ENCODE measurements around the gene CFAP43.

Gene CFAP43

GRCh38 chr10:104128214-104128613, 104.0 kb downstream of the CFAP43 start:
- no peak for DNase-seq (ENCODE audit: low spot score)

GRCh38 chr10:104127411-104127810, 104.8 kb downstream of the CFAP43 start:
- no peak for DNase-seq (ENCODE audit: low spot score)

GRCh38 chr10:104123397-104123796, 108.8 kb downstream of the CFAP43 start:
- no peak for DNase-seq (ENCODE audit: low spot score)

DNA sequence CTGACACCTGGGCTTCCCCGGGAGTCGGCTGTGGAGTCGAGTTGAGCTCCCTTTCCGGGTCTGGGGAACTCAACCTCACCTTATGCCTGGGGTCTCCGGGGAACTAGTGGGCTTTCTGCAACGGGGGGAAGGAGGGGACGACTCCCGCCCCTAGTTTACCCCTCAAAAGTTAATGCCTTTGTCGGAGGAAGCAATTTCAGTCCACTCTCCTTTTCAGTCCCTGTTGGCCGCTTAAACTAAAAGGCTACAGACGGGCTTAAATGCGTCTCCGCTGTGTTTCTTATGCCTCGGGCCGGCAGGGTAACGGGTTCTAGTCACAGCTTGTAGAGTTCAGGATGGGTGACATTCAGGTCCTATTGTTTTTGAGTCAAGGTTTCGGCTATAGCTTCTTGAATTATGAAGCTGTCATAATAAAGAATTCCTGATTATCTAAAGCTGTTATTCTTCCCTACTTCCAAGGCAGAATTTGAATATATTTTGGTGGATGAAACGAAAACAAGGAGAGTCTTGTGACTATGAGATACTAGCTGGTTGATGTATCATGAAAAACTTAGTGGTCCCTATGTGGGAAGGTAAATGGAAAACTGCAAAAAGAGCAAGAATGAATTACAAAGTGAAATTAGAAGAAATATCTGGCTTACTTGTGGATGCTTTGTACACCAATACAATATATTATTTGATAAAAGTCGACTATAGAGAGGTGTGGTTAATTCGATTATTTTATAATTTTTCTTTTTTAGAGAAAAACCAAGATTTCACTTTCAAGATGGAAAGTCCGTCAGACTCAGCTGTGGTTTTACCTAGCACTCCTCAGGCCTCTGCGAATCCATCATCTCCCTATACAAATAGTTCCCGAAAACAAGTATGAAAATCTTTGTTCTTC, 109.7 kb downstream of the CFAP43 start:
- DNase-seq (ENCODE audit: low spot score) = no peak

DNA sequence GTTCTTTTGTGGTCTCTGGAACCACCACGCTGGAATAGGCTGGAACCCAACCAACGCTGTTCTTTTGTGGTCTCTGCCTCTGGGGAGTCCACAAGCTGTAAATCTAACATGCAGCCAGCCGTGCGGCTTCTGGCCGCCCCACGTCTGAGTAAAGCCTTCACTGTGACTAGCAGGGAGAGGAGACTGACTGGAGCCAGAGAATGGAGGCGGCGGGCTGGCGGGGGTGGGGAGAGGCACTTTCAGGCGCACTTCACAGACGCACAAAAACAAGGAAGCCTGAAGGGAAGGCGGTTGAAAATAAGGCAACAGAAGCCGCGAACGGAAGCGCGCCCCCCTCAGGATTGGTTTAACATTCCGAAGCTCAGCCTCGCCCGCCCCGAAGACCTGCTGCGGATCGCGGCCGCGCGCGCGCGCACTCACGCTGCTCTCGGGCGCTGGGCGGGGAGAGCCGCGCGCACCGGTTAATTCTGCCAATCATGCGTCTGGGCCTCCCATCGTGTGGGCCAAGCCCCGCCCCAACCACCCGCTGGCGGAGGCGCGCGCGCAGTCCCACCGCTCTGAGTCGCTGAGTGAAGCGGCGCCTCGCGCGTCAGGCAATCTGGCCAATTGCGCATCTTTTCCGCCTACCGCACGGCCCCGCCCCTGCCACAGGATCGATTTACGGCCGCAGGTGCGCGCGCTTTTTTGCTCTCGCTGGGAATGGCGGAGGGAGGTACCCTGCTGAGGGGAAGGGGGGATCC, 110.5 kb downstream of the CFAP43 start, which contains the start of gene SFR1:
SFR1 (plus strand) TSS at position 687 of the 740 bp plus-strand sequence; CDS start at position 700, 13 bp downstream.
- DNase-seq (ENCODE audit: low spot score) = peak; percentile 99

DNA sequence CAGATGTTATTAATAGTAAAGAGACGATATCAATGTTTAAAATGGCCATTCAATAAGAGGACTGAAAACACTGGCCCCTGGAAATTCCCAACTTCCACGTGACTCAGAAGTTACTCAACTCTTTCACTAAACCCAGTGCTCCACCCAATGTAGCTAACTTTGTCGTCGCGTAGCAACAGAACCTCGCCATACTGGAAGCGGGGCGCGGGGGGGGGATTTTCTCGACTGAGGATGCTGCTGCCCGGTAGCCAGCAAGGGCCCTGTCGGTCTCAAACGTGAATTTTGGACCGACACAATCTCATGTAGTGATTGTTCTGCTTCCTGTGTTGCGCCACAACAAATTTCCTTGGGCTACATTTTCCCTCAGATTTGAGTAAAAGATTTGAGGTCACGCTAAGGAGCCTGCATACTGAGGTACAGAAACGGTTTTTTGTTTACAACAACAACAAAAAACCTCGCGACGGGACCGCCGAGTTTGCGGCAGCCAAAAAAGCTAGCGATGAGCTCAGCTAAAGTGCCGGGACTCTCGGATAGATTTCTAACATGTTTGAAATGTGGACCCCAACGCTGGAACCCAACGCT, 111.2 kb downstream of the CFAP43 start:
- peak; percentile 81 for DNase-seq (ENCODE audit: low spot score)

DNA sequence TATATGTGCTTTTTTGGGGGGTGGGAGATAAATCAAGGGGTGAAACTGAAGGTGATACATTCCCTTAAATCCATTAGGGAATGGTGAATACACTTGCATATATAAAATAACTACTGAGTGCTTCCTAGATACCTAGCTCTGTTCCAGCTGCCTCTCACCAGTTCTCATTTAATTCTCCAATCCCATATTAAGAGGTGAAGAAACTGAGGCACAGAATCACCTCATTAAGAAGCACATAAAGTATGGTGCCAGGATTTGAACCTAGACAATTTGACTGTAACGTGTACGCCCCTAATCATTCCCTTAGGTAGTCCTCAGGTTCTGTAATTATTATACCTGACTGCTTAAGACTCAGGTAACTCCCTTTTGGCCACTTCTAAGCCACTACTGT, 111.7 kb downstream of the CFAP43 start:
- DNase-seq (ENCODE audit: low spot score) = no peak

- DNase-seq (ENCODE audit: low spot score) = no peak
Observed at GRCh38 chr10:104119996-104120395, 112.2 kb downstream of the CFAP43 start.

DNA sequence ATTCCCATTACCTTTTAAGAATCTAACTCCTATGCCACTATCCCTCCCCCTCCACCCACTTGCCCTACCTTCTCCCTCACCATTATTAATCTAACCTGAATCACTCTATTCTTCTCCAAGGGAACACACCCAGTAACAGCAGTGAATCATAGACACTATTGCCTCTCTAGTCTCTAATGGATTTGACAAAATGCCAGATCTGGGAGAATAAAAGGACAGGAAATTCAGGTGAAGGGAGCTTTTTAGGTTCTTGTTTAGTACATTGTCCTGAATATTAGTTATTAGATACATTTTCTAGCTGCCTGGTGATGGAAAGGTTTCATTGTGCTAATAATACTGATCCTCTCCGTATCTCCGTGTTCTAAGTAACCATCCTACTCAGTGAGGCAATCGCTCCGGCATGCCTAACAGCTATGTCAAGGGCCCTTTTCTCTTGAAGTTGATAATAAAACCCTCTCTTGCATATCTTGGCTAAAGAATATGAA, 114.3 kb downstream of the CFAP43 start:
- no peak for DNase-seq (ENCODE audit: low spot score)

GRCh38 chr10:104113376-104113956, 118.7 kb downstream of the CFAP43 start:
- no peak for DNase-seq (ENCODE audit: low spot score)

- peak; percentile 61 for DNase-seq (ENCODE audit: low spot score)
Observed at GRCh38 chr10:104109908-104110662, 122.1 kb downstream of the CFAP43 start.

- no peak for DNase-seq (ENCODE audit: low spot score)
Observed at GRCh38 chr10:104104926-104105325, 127.2 kb downstream of the CFAP43 start.

GRCh38 chr10:104104418-104104817, 127.7 kb downstream of the CFAP43 start:
- DNase-seq (ENCODE audit: low spot score) = no peak

- DNase-seq (ENCODE audit: low spot score) = no peak
Observed at GRCh38 chr10:104103956-104104355, 128.2 kb downstream of the CFAP43 start.

GRCh38 chr10:104101902-104102301, 130.3 kb downstream of the CFAP43 start:
- no peak for DNase-seq (ENCODE audit: low spot score)

DNA sequence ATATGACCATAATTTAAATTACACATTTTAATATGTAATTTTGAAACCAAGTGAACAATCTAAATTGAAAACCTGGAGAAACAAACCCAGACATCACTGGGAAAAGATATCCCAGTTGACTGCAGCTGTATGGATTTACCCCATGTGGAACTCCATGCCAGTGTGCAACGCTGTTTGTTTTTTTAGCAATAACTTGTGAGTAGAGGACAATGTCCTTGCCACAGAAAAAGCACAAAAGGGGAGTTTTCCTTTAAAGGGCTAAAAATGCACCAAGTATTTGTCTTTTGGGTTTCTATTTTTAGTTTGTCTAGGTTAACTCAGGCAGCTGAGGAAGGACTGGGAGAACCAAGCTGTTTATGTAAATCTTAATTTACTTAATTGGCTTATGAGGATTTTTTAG, 131.4 kb downstream of the CFAP43 start:
- no peak for DNase-seq (ENCODE audit: low spot score)

GRCh38 chr10:104099941-104100340, 132.2 kb downstream of the CFAP43 start:
- no peak for DNase-seq (ENCODE audit: low spot score)

- no peak for DNase-seq (ENCODE audit: low spot score)
Observed at GRCh38 chr10:104099269-104099668, 132.9 kb downstream of the CFAP43 start.

GRCh38 chr10:104098358-104098925, 133.7 kb downstream of the CFAP43 start:
- DNase-seq (ENCODE audit: low spot score) = no peak

DNA sequence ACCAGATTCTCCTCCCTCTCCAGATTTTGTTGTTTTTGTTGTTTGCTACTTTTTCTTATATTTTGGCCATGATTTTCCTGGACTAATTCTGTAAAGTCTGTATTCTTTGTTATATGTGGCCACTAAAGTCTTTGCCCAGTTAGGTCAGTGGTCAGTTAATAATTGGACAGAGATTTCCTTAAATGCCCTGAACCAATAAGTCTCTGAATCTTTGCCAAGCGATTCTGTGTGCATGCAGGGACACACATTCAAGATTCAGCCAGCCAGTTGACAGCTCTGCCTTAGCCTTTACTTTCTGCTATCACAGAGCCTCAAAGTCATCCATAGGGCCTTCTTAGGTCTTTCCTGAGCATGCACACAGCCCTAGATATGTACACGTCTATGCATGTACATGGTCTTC, 135.5 kb downstream of the CFAP43 start:
- DNase-seq (ENCODE audit: low spot score) = no peak

DNA sequence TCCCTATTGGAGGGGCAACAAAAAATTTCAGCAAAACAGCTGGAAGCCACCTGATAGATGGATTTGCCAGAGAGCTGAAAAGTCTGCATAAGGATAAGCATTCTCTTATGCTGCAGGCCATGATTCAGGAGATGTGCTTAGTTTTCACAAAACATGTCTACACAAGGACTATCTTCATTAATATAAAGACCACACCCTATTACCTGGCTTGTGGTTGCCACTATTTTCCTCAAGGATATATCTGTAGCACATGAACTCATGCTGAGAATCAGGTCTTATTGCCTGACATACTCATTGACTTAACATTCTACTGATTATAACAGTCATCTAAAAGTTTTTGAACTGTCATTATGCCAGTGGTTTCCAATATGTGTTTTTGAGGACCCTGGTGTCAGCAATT, 139.4 kb downstream of the CFAP43 start:
- no peak for DNase-seq (ENCODE audit: low spot score)

All from AG20443 (cell line).